Gastrocnemius medialis (tissue), 4 donors: ENCODE data around the gene CEND1. TPM values are rescaled to one million over a fixed set of nuclear protein-coding genes. Genes with fewer than 3 reads are reported as not detected.
A peak's percentile ranks its signal among the peaks of the same experiment; 100 is the strongest.

Experiments
- ATAC-seq, 2 donors: fragments of 150-250 bp; one replicate each; pipeline ENCODE4 v1.9.1; 2016
- DNase-seq, 2 donors: peaks; one replicate each; pipeline ENCODE4 v3.0.0-alpha.2; 2019
- H3K27ac ChIP-seq, 4 donors: fragments of 200-600 bp; sonication (generic); 1 replicate in 1 of 4; 2 replicates in 3 of 4; pipeline ENCODE4 v1.5.1; 2016 to 2018; ENCODE audit warnings: mild to moderate bottlenecking in 2 of 4, moderate library complexity in 1 of 4
- H3K27me3 ChIP-seq, 3 donors: fragments of 200-600 bp; sonication (generic) in 2 of 3; 1 replicate in 1 of 3; 2 replicates in 2 of 3; pipeline versions ENCODE4 v1.5.1 to v1.6.0; 2016 to 2019; ENCODE audit warnings: mild to moderate bottlenecking in 1 of 3, moderate library complexity in 1 of 3
- H3K36me3 ChIP-seq, 2 donors: fragments of 200-600 bp; sonication (generic) in 1 of 2; one replicate each; pipeline ENCODE4 v1.5.1; 2017 to 2018
- H3K4me1 ChIP-seq, 2 donors: fragments of 200-600 bp; sonication (generic) in 1 of 2; one replicate each; pipeline ENCODE4 v1.5.1; 2016 to 2017; ENCODE audit warnings: mild to moderate bottlenecking in 2 of 2
- H3K4me3 ChIP-seq, 4 donors: fragments of 200-600 bp; sonication (generic) in 3 of 4; 1 replicate in 1 of 4; 2 replicates in 3 of 4; pipeline ENCODE4 v1.5.1; 2016 to 2019; ENCODE audit warnings: mild to moderate bottlenecking in 2 of 4
- H3K9me3 ChIP-seq, 3 donors: fragments of 200-600 bp; sonication (generic) in 2 of 3; 1 replicate in 1 of 3; 2 replicates in 2 of 3; pipeline ENCODE4 v1.5.1; 2016 to 2019
- CTCF ChIP-seq, 5 experiments: fragments of 450-650 bp in 3 of 5; fragments of 200-600 bp in 2 of 5; sonication (generic) in 2 of 5; IDR thresholded peaks in 4 of 5; conservative IDR thresholded peaks in 1 of 5; 1 replicate in 4 of 5; 2 replicates in 1 of 5; pipeline ENCODE4 v1.5.1; 2016 to 2019; ENCODE audit warnings: antibody characterized with exemption in 5 of 5, mild to moderate bottlenecking in 3 of 5, moderate library complexity in 3 of 5
- POLR2A ChIP-seq, 2 donors: fragments of 450-650 bp; IDR thresholded peaks; one replicate each; pipeline ENCODE4 v1.6.1; 2017; ENCODE audit warnings: antibody characterized with exemption in 2 of 2, mild to moderate bottlenecking in 2 of 2, moderate library complexity in 2 of 2
- in situ Hi-C, 4 donors: fragments of 200-750 bp; cut with MboI; loops; one replicate each; pipeline versions ENCODE4 v1.15.0 to v1.8.0; 2017; ENCODE audit warnings: low sequenced_read_pairs in 4 of 4
- intact Hi-C: fragments of 100-400 bp; cut with DNase I; formaldehyde crosslinking; loops from one replicate; pipeline ENCODE4 v1.15.1; 2023; ENCODE audit warnings: low total_unique reads
- total RNA-seq, 4 donors: library from RNA; depleted of rRNA; stranded (reverse); fragments of >200 nt; gene quantifications; one replicate each; pipeline versions ENCODE4 v1.1.0 to v1.2.3, GENCODE V29; 2016

Gene CEND1
- total RNA-seq, 4 donors from 2014 or later, result 0.20 TPM; not detected in 3

GRCh38 chr11:760236-760635 lies 29.7 kb downstream of the CEND1 start:
- no peak for TF ChIP-seq POLR2A (IDR thresholded peaks at IDR 0.05)
- no peak for TF ChIP-seq CTCF (IDR thresholded peaks at IDR 0.05 in 4 of 5, conservative IDR thresholded peaks at IDR 0.05 in 1 of 5)
- Histone ChIP-seq H3K27ac (no peak overlapping the region), H3K4me1 (no peaks in the 10 kb centered on the region), H3K4me3 (no peak overlapping the region), H3K36me3 (peaks cover 0 to 93% of the 10 kb centered on the region in 2 donors), H3K9me3 (no peaks in the 10 kb centered on the region), H3K27me3 (no peaks in the 10 kb centered on the region)
- intact Hi-C loops, result no loop called here
- in situ Hi-C loops, result no loop called here
- no peak for DNase-seq
- ATAC-seq, result no peak

- Histone ChIP-seq H3K27ac (no peak overlapping the region), H3K4me3 (no peak overlapping the region), H3K36me3 (no peaks in the 10 kb centered on the region), H3K9me3 (no peaks in the 10 kb centered on the region), H3K4me1 (peaks cover 15 to 16% of the 10 kb centered on the region in 2 donors), H3K27me3 (no peaks in the 10 kb centered on the region)
- ATAC-seq (no peak), DNase-seq (no peak)
- intact Hi-C loops, result loop anchor here (2.0 to 5.0 kb wide), 2 partner anchors 15 to 52 kb away; partner anchors contain the start of genes DEAF1 and TMEM80
- TF ChIP-seq CTCF (IDR thresholded peaks at IDR 0.05 in 4 of 5, conservative IDR thresholded peaks at IDR 0.05 in 1 of 5), result no peak
- no peak for TF ChIP-seq POLR2A (IDR thresholded peaks at IDR 0.05)
- in situ Hi-C loops, result loop anchor here in 1 of 4 donors (25.0 kb wide), 1 partner anchor 187 kb away; the partner anchor contains the start of genes LMNTD2 and RASSF7
Observed at GRCh38 chr11:749731-750130, 40.2 kb downstream of the CEND1 start.

GRCh38 chr11:748007-748359 lies 41.9 kb downstream of the CEND1 start:
- in situ Hi-C loops (loop anchor here in 1 of 4 donors (25.0 kb wide), 1 partner anchor 186 kb away; the partner anchor contains the start of genes LMNTD2 and RASSF7), intact Hi-C loops (loop anchor here (2.0 to 5.0 kb wide), 2 partner anchors 17 to 51 kb away; partner anchors contain the start of genes DEAF1 and TMEM80)
- no peaks in the 10 kb centered on the region for H3K27me3 ChIP-seq
- H3K9me3 ChIP-seq, result no peaks in the 10 kb centered on the region
- peak overlapping the region; percentile 67 to 99 (median 85) for H3K4me3 ChIP-seq
- H3K36me3 ChIP-seq, result no peaks in the 10 kb centered on the region
- TF ChIP-seq CTCF (IDR thresholded peaks at IDR 0.05 in 4 of 5, conservative IDR thresholded peaks at IDR 0.05 in 1 of 5) (no peak), POLR2A (IDR thresholded peaks at IDR 0.05) (no peak)
- H3K27ac ChIP-seq, result peak overlapping the region; percentile 78 to 98 (median 93)
- peaks cover 13 to 16% of the 10 kb centered on the region in 2 donors for H3K4me1 ChIP-seq
- peak; percentile 16 to 26 for ATAC-seq
- no peak for DNase-seq

GRCh38 chr11:747158-748006 lies 42.5 kb downstream of the CEND1 start, which contains the start of gene TALDO1:
Gene TALDO1 (plus strand): TSS chr11:747464. CDS start chr11:747482, 18 bp downstream.
- Histone ChIP-seq H3K27ac (peak within 1 kb of the TSS; percentile 78 to 98 (median 93)), H3K4me3 (peak within 1 kb of the TSS; percentile 67 to 99 (median 85)), H3K36me3 (no peaks in the 10 kb centered on the region), H3K27me3 (no peaks in the 10 kb centered on the region), H3K4me1 (peaks cover 13 to 16% of the 10 kb centered on the region in 2 donors), H3K9me3 (no peaks in the 10 kb centered on the region)
- ATAC-seq (peak; percentile 91 to 92), DNase-seq (peak; percentile 83 to 88)
- intact Hi-C loops (loop anchor here (1.0 to 5.0 kb wide), 4 partner anchors 17 to 51 kb away; partner anchors contain the start of genes DEAF1, GATD1, SLC25A22 and TMEM80), in situ Hi-C loops (loop anchor here in 1 of 4 donors (25.0 kb wide), 1 partner anchor 185 kb away; the partner anchor contains the start of genes LMNTD2 and RASSF7)
- TF ChIP-seq POLR2A (IDR thresholded peaks at IDR 0.05), result peak; percentile 77 to 92
- peak in 4 of 5 experiments; percentile 9 to 46 (median 27) for TF ChIP-seq CTCF (IDR thresholded peaks at IDR 0.05 in 4 of 5, conservative IDR thresholded peaks at IDR 0.05 in 1 of 5)
